HL-60 (cell line): Measurements from ENCODE around the gene SORCS2.

Experiments used
- CTCF ChIP-seq: IDR thresholded peaks from one replicate; pipeline ENCODE4 v1.5.1; 2011; ENCODE audit warnings: low read length, control low read depth, inconsistent platforms; ENCODE audit not compliant: insufficient read depth
- POLR2AphosphoS5 ChIP-seq: IDR thresholded peaks from 2 replicates; pipeline ENCODE4 v1.6.1; 2012; ENCODE audit warnings: low read depth
- SPI1 ChIP-seq: IDR thresholded peaks from 2 replicates; pipeline ENCODE4 v1.6.1; 2012; ENCODE audit warnings: low read depth, mild to moderate bottlenecking, borderline replicate concordance

DNA sequence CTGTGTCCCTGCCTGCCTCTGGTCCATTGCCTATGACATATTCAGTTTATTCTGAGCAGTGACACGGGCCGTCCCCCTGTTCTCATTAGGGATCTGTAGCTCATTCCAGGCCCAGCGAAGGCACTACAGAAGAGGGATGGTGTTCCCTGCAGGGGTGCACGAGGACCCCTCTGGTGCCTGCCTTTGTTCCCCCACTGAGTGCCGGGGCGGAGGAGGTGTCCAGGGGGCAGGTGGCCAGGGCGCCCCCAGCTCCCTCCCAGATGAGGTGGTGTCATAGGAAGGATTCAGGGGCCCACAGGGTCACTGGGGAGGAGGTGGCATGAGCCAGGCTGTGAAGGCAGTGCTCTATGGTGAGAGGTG is 61.0 kb downstream of the SORCS2 start:
- TF ChIP-seq CTCF (no peak), POLR2AphosphoS5 (no peak), SPI1 (no peak)
